Measurements from ENCODE around the gene XDH.

The XDH gene

GRCh38 chr2:31414601-31415241 lies at the start of gene XDH:
XDH (minus strand) TSS chr2:31414742; CDS start chr2:31414666, 76 bp downstream.
- Histone ChIP-seq H3K4me2 (ENCODE audit: low read depth, low read length, poor library complexity, severe bottlenecking) (no peak within 1 kb of the TSS), H3K27me3 (ENCODE audit: low read length) (no peaks in the 10 kb centered on the region), H2AFZ (ENCODE audit: low read depth, low read length, severe bottlenecking) (no peak within 1 kb of the TSS), H3K9ac (ENCODE audit: low read length) (no peak within 1 kb of the TSS), H4K20me1 (ENCODE audit: low read depth, low read length) (no peaks in the 10 kb centered on the region), H3F3A (ENCODE audit: insufficient read depth) (no peaks in the 10 kb centered on the region), H3K79me2 (ENCODE audit: insufficient read depth, low read length) (no peaks in the 10 kb centered on the region), H3K36me3 (ENCODE audit: low read length) (no peaks in the 10 kb centered on the region), H3K9me2 (replicated peaks; ENCODE audit: insufficient read depth, low read length) (no peaks in the 10 kb centered on the region), H3K4me3 (ENCODE audit: insufficient read depth, low read length, poor library complexity, severe bottlenecking) (no peak within 1 kb of the TSS), H3K9me3 (ENCODE audit: insufficient read depth, low read length) (no peaks in the 10 kb centered on the region), H3K27ac (ENCODE audit: low read depth, low read length) (no peak within 1 kb of the TSS)
- TF ChIP-seq CTCF (IDR thresholded peaks at IDR 0.05; ENCODE audit: insufficient read depth, low read length, poor library complexity, severe bottlenecking) = no peak
- TF ChIP-seq EZH2phosphoT487 (conservative IDR thresholded peaks at IDR 0.05; ENCODE audit: low read length) = no peak

- Histone ChIP-seq H3K27ac (ENCODE audit: low read depth, low read length) (no peak overlapping the region), H3K9me3 (ENCODE audit: insufficient read depth, low read length) (no peaks in the 10 kb centered on the region), H3K9ac (ENCODE audit: low read length) (no peak overlapping the region), H3K4me2 (ENCODE audit: low read depth, low read length, poor library complexity, severe bottlenecking) (no peak overlapping the region), H3F3A (ENCODE audit: insufficient read depth) (no peaks in the 10 kb centered on the region), H3K79me2 (ENCODE audit: insufficient read depth, low read length) (no peaks in the 10 kb centered on the region), H3K27me3 (ENCODE audit: low read length) (no peaks in the 10 kb centered on the region), H3K4me3 (ENCODE audit: insufficient read depth, low read length, poor library complexity, severe bottlenecking) (no peak overlapping the region), H3K36me3 (ENCODE audit: low read length) (no peaks in the 10 kb centered on the region), H3K9me2 (replicated peaks; ENCODE audit: insufficient read depth, low read length) (no peaks in the 10 kb centered on the region), H2AFZ (ENCODE audit: low read depth, low read length, severe bottlenecking) (no peak overlapping the region), H4K20me1 (ENCODE audit: low read depth, low read length) (no peaks in the 10 kb centered on the region)
- TF ChIP-seq EZH2phosphoT487 (conservative IDR thresholded peaks at IDR 0.05; ENCODE audit: low read length) (no peak), CTCF (IDR thresholded peaks at IDR 0.05; ENCODE audit: insufficient read depth, low read length, poor library complexity, severe bottlenecking) (no peak)
These were observed 43.1 kb upstream of the XDH start for GRCh38 chr2:31457651-31458050.

GRCh38 chr2:31446848-31447247 lies 32.3 kb upstream of the XDH start:
- Histone ChIP-seq H3K9ac (ENCODE audit: low read length) (no peak overlapping the region), H3K79me2 (ENCODE audit: insufficient read depth, low read length) (no peaks in the 10 kb centered on the region), H4K20me1 (ENCODE audit: low read depth, low read length) (no peaks in the 10 kb centered on the region), H3F3A (ENCODE audit: insufficient read depth) (no peaks in the 10 kb centered on the region), H3K4me2 (ENCODE audit: low read depth, low read length, poor library complexity, severe bottlenecking) (no peak overlapping the region), H3K9me2 (replicated peaks; ENCODE audit: insufficient read depth, low read length) (0 out of 2 replicates have a peak, but pooled peaks cover 3% of the 10 kb centered on the region), H3K27ac (ENCODE audit: low read depth, low read length) (no peak overlapping the region), H3K36me3 (ENCODE audit: low read length) (no peaks in the 10 kb centered on the region), H3K27me3 (ENCODE audit: low read length) (no peaks in the 10 kb centered on the region), H2AFZ (ENCODE audit: low read depth, low read length, severe bottlenecking) (no peak overlapping the region), H3K9me3 (ENCODE audit: insufficient read depth, low read length) (no peaks in the 10 kb centered on the region), H3K4me3 (ENCODE audit: insufficient read depth, low read length, poor library complexity, severe bottlenecking) (no peak overlapping the region)
- TF ChIP-seq EZH2phosphoT487 (conservative IDR thresholded peaks at IDR 0.05; ENCODE audit: low read length) (no peak), CTCF (IDR thresholded peaks at IDR 0.05; ENCODE audit: insufficient read depth, low read length, poor library complexity, severe bottlenecking) (no peak)
